Ishikawa (cell line): ENCODE data around the gene TBC1D8.

Experiments used
- CEBPB ChIP-seq: IDR thresholded peaks from 2 replicates; pipeline ENCODE4 v1.6.1; 2012
- CREB1 ChIP-seq: IDR thresholded peaks from 2 replicates; pipeline ENCODE4 v1.6.1; 2012; ENCODE audit warnings: low read depth
- EGR1 ChIP-seq: IDR thresholded peaks from 2 replicates; pipeline ENCODE4 v1.6.1; 2012
- EP300 ChIP-seq: IDR thresholded peaks from 2 replicates; pipeline ENCODE4 v1.6.1; 2012; ENCODE audit warnings: borderline replicate concordance
- FOXM1 ChIP-seq: IDR thresholded peaks from 2 replicates; pipeline ENCODE4 v1.6.1; 2012; ENCODE audit warnings: low read depth, borderline replicate concordance
- MAX ChIP-seq: IDR thresholded peaks from 2 replicates; pipeline ENCODE4 v1.6.1; 2012
- NFIC ChIP-seq: IDR thresholded peaks from 2 replicates; pipeline ENCODE4 v1.6.1; 2012
- RAD21 ChIP-seq: IDR thresholded peaks from 2 replicates; pipeline ENCODE4 v1.6.1; 2012; ENCODE audit warnings: low read depth
- REST ChIP-seq: IDR thresholded peaks from 2 replicates; pipeline ENCODE4 v1.6.1; 2012; ENCODE audit warnings: low read depth, mild to moderate bottlenecking
- TAF1 ChIP-seq: IDR thresholded peaks from 2 replicates; pipeline ENCODE4 v1.6.1; 2012; ENCODE audit warnings: low read depth, mild to moderate bottlenecking
- TCF12 ChIP-seq: IDR thresholded peaks from 2 replicates; pipeline ENCODE4 v1.6.1; 2012; ENCODE audit warnings: low read depth
- TEAD4 ChIP-seq: IDR thresholded peaks from 2 replicates; pipeline ENCODE4 v1.6.1; 2012
- USF1 ChIP-seq: IDR thresholded peaks from 2 replicates; pipeline ENCODE4 v1.6.1; 2012
- YY1 ChIP-seq: IDR thresholded peaks from 2 replicates; pipeline ENCODE4 v1.6.1; 2012; ENCODE audit warnings: low read depth
- ZBTB7A ChIP-seq: IDR thresholded peaks from 2 replicates; pipeline ENCODE4 v1.6.1; 2012; ENCODE audit warnings: low read depth

Gene TBC1D8

GRCh38 chr2:101048756-101049155, 102.4 kb downstream of the TBC1D8 start:
- TF ChIP-seq TEAD4, result no peak
- TF ChIP-seq CREB1, result no peak
- no peak for TF ChIP-seq USF1
- no peak for TF ChIP-seq RAD21
- TF ChIP-seq TAF1, result no peak

- no peak for TF ChIP-seq MAX
Observed at GRCh38 chr2:101047774-101048173, 103.4 kb downstream of the TBC1D8 start.

GRCh38 chr2:101047075-101047766, 104.0 kb downstream of the TBC1D8 start:
- TF ChIP-seq MAX, result 0 out of 2 replicates have a peak, but pooled peaks have one; percentile 21
- TF ChIP-seq YY1, result no peak
- peak; percentile 59 for TF ChIP-seq NFIC
- TF ChIP-seq USF1, result no peak
- no peak for TF ChIP-seq TEAD4
- TF ChIP-seq EGR1, result 0 out of 2 replicates have a peak, but pooled peaks have one; percentile 14

GRCh38 chr2:101045330-101045729, 105.9 kb downstream of the TBC1D8 start:
- TF ChIP-seq EGR1, result no peak
- no peak for TF ChIP-seq TAF1
- TF ChIP-seq RAD21, result no peak
- no peak for TF ChIP-seq EP300
- TF ChIP-seq CREB1, result no peak
- no peak for TF ChIP-seq ZBTB7A
- TF ChIP-seq FOXM1, result no peak
- TF ChIP-seq CEBPB, result no peak
- no peak for TF ChIP-seq REST

- TF ChIP-seq EGR1 (no peak), YY1 (no peak), MAX (no peak), CREB1 (no peak), USF1 (no peak), NFIC (no peak), TAF1 (no peak), RAD21 (no peak), CEBPB (no peak), FOXM1 (no peak), EP300 (no peak), TEAD4 (no peak), REST (no peak), TCF12 (no peak), ZBTB7A (no peak)
Observed at GRCh38 chr2:101041413-101041812, 109.8 kb downstream of the TBC1D8 start.

- TF ChIP-seq CEBPB (no peak), REST (no peak), EP300 (no peak), FOXM1 (no peak), NFIC (no peak), CREB1 (no peak), YY1 (no peak), RAD21 (no peak), TEAD4 (no peak), MAX (no peak), TCF12 (no peak), EGR1 (no peak)
Observed at GRCh38 chr2:101040761-101041160, 110.4 kb downstream of the TBC1D8 start.
